Measurements from ENCODE around the gene ELAVL1. TPM values are rescaled to one million over a fixed set of nuclear protein-coding genes. Genes with fewer than 3 reads are reported as not detected.

The ELAVL1 gene
- total and polyA plus RNA-seq, 2 donors from 2014 or later: 34.6 to 64.7 TPM

GRCh38 chr19:7968796-7969554 lies 36.5 kb downstream of the ELAVL1 start:
- intact Hi-C loops (cut with DNase I): no loop called here
- Histone ChIP-seq H3K9me3 (ENCODE audit: control insufficient read depth in 2 of 3, insufficient read depth in 1 of 3, low read length in 3 of 3) (no peaks in the 10 kb centered on the region), H3K27ac (ENCODE audit: low read depth in 2 of 2, low read length in 2 of 2) (no peak overlapping the region), H3K36me3 (ENCODE audit: control insufficient read depth in 2 of 3, insufficient read depth in 3 of 3, low read length in 3 of 3) (peaks cover 2 to 36% (median 31%) of the 10 kb centered on the region in 3 donors), H3K4me3 (ENCODE audit: low read length in 3 of 3) (no peak overlapping the region), H3K4me1 (ENCODE audit: control insufficient read depth in 2 of 3, insufficient read depth in 2 of 3, low read depth in 1 of 3, low read length in 3 of 3) (peaks cover 0 to 2% (median 0%) of the 10 kb centered on the region in 3 donors), H3K27me3 (ENCODE audit: control insufficient read depth, insufficient read depth, low read length) (no peaks in the 10 kb centered on the region), H3K9ac (ENCODE audit: low read length in 3 of 3) (no peak overlapping the region)
- TF ChIP-seq CTCF (IDR thresholded peaks at IDR 0.05; ENCODE audit: borderline replicate concordance, extremely low read depth, insufficient read depth): no peak
- FAIRE-seq (no peak), DNase-seq (peak in 1 of 5 donors; percentile 57)

- no peak overlapping the region for H3K4me3 ChIP-seq (ENCODE audit: low read length in 3 of 3)
- H3K9me3 ChIP-seq (ENCODE audit: control insufficient read depth in 2 of 3, insufficient read depth in 1 of 3, low read length in 3 of 3): no peaks in the 10 kb centered on the region
- FAIRE-seq (no peak), DNase-seq (peak in 1 of 5 donors; percentile 40)
- no peak overlapping the region for H3K27ac ChIP-seq (ENCODE audit: low read depth in 2 of 2, low read length in 2 of 2)
- H3K36me3 ChIP-seq (ENCODE audit: control insufficient read depth in 2 of 3, insufficient read depth in 3 of 3, low read length in 3 of 3): peaks cover 2 to 42% (median 25%) of the 10 kb centered on the region in 3 donors
- no peak overlapping the region for H3K9ac ChIP-seq (ENCODE audit: low read length in 3 of 3)
- intact Hi-C loops (cut with DNase I): no loop called here
- H3K27me3 ChIP-seq (ENCODE audit: control insufficient read depth, insufficient read depth, low read length): no peaks in the 10 kb centered on the region
- no peak for TF ChIP-seq CTCF (IDR thresholded peaks at IDR 0.05; ENCODE audit: borderline replicate concordance, extremely low read depth, insufficient read depth)
- peaks cover 0 to 4% (median under 1%) of the 10 kb centered on the region in 3 donors for H3K4me1 ChIP-seq (ENCODE audit: control insufficient read depth in 2 of 3, insufficient read depth in 2 of 3, low read depth in 1 of 3, low read length in 3 of 3)
Measured at GRCh38 chr19:7968008-7968795, 37.2 kb downstream of the ELAVL1 start.

DNA sequence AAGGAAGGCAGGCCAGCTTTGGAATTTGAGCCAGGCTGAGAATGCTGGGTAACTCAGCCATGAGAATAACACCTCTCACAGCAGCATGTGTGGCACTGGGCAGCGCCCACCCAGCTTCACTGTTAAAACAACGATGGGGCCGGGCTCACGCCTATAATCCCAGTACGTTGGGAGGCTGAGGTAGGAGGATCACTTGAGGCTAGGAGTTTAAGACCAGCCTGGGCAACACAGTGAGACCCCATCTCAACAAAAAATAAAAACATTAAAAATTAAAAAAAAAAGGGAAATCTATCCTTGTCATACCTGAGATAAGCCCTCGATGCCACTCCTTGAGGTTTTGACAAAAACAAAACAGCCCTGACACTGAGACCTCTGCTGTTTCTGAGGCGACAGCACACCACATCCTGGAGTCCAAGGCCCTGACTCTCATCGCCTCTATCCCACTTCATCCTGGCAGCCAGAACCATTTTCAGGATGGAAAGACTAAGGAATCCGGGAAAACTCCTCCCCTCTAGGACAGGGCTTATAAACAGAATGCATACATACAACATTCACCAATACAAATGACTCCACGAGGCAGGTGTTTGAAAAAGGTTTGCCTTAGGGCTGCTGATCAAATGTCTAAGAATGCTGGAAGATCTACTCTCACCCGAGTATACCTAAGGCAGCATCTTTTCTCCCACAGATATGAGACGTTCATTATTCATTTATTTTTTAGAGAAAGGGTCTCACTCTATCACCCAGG lies 39.3 kb downstream of the ELAVL1 start:
- no peak for DNase-seq
- no peak for FAIRE-seq
- H3K36me3 ChIP-seq (ENCODE audit: control insufficient read depth in 2 of 3, insufficient read depth in 3 of 3, low read length in 3 of 3): peaks cover 2 to 36% (median 25%) of the 10 kb centered on the region in 3 donors

More for the DNA sequence above, 39.3 kb downstream of the ELAVL1 start:
- Histone ChIP-seq H3K4me1 (ENCODE audit: control insufficient read depth in 2 of 3, insufficient read depth in 2 of 3, low read depth in 1 of 3, low read length in 3 of 3) (peaks cover 0 to 17% (median 9%) of the 10 kb centered on the region in 3 donors), H3K27ac (ENCODE audit: low read depth in 2 of 2, low read length in 2 of 2) (no peak overlapping the region), H3K27me3 (ENCODE audit: control insufficient read depth, insufficient read depth, low read length) (no peaks in the 10 kb centered on the region), H3K9me3 (ENCODE audit: control insufficient read depth in 2 of 3, insufficient read depth in 1 of 3, low read length in 3 of 3) (no peaks in the 10 kb centered on the region), H3K4me3 (ENCODE audit: low read length in 3 of 3) (no peak overlapping the region), H3K9ac (ENCODE audit: low read length in 3 of 3) (no peak overlapping the region)
- intact Hi-C loops (cut with DNase I): no loop called here
- no peak for TF ChIP-seq CTCF (IDR thresholded peaks at IDR 0.05; ENCODE audit: borderline replicate concordance, extremely low read depth, insufficient read depth)

Measured in kidney (tissue), 14 donors.